HL-60 (cell line): ENCODE results near the gene HSPA4L.

Experiments
- CTCF ChIP-seq: IDR thresholded peaks from one replicate; pipeline ENCODE4 v1.5.1; 2011; ENCODE audit warnings: low read length, control low read depth, inconsistent platforms; ENCODE audit not compliant: insufficient read depth
- GABPA ChIP-seq: IDR thresholded peaks from 2 replicates; pipeline ENCODE4 v1.6.1; 2012; ENCODE audit warnings: low read depth
- POLR2AphosphoS5 ChIP-seq: IDR thresholded peaks from 2 replicates; pipeline ENCODE4 v1.6.1; 2012; ENCODE audit warnings: low read depth
- REST ChIP-seq: IDR thresholded peaks from 2 replicates; pipeline ENCODE4 v1.6.1; 2012; ENCODE audit warnings: low read depth; ENCODE audit not compliant: insufficient replicate concordance

- TF ChIP-seq CTCF = no peak
- TF ChIP-seq GABPA = no peak
- TF ChIP-seq REST = no peak
- TF ChIP-seq POLR2AphosphoS5 = no peak
These were observed 40.3 kb downstream of the HSPA4L start for GRCh38 chr4:127822430-127822829.
